ENCODE measurements around the gene PRDM16. TPM values are rescaled to one million over a fixed set of nuclear protein-coding genes. Genes with fewer than 3 reads are reported as not detected.
"Not testable (repeated sequence)": the region's sequence is repeated elsewhere in the genome, so short reads cannot be mapped to it uniquely, and the experiment has no call there.

The PRDM16 gene
- total RNA-seq, 1 donor from 2014 or later = not detected

GRCh38 chr1:3080053-3080955, 11.3 kb downstream of the PRDM16 start:
- no peak for DNase-seq (ENCODE audit: low read depth)

- DNase-seq (ENCODE audit: low read depth) = no peak
Measured at GRCh38 chr1:3081171-3081683, 12.2 kb downstream of the PRDM16 start.

DNA sequence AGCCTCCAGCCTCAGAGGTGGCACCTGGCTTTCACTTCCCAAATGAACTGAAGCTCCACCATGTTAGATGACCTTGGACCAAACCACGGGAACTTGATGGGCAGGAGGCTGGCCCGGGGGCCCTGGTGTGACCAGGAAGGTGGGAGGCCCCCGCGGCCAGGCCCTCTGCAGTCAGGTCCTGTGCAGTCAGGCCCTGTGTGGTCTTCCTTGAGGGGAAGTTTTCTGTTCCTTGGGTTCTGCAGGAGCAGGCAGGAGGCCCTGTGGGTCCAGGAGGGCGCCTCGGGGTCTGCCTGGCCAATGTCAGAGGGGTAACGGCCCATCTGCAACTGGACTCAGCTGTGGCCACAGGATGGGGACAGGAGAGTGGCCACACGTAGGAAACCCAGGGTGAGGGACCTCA, 13.0 kb downstream of the PRDM16 start:
- no peak for DNase-seq (ENCODE audit: low read depth)

DNA sequence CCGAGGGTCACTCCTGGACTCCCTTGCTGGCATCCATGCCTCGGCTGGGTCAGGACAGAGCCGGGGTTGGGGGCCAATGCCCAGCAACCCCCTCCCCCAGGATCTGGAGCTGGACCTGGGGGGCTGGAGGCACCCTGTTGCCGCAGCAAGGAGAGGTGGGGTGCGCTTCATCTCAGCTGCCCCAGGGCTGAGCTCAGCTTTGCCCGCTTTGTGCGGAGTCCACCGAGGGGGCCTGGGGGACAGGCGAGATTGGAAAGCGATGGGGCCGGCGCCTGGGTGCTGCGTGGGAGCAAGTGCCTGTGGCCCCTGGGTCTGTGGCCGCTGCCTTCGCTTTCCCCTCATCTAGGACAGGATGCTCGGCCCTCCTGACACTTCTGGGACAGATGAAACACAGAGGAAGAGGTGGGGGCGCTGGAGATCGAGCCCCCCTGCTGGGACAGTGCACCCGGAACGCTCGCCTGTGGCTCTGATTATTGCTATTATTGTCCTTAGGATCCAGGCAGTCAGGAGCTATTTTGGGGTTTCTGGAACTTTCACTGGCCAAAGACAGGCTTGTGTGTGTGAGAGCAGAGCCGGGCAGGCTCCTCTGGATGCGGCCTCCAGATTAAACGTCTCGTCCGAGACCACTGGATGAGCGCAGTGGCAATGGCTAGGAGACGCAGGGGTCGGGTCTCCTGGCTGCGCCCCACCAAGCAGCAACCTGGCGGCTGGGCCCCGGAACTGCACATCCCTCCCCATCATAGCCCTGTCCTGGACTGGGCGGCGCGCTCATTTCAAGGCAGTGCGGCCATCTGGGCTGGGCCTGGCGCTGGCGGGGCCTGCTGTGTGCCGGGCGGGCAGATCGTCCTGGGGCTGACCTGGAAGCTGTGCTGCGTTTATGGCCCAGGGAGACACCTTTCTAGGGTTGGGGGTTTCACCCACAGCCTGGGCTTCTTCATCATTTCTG, 13.8 kb downstream of the PRDM16 start:
- no peak for DNase-seq (ENCODE audit: low read depth)

- DNase-seq (ENCODE audit: low read depth) = no peak
Measured at GRCh38 chr1:3084154-3084553, 15.2 kb downstream of the PRDM16 start.

DNA sequence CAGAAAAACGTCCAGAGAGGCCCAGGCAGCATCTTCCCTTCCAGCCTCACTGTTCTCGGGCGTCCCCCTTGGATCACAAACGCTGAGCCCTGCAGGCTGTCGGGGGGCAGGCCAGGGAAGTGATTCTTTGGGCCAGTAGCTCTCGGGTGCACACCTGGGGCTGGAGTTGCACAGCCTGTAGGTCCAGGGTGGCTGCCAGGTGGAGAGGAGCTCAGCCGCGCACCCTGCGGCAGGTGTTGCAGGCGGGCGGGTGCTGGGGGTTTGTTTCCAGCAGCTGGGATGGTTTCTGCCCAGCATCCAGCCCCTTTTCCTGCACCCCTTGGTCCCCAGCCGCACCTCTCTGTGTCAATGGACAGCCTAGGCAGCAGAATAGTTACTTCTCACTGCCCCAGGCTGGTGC, 15.7 kb downstream of the PRDM16 start:
- no peak for DNase-seq (ENCODE audit: low read depth)

DNA sequence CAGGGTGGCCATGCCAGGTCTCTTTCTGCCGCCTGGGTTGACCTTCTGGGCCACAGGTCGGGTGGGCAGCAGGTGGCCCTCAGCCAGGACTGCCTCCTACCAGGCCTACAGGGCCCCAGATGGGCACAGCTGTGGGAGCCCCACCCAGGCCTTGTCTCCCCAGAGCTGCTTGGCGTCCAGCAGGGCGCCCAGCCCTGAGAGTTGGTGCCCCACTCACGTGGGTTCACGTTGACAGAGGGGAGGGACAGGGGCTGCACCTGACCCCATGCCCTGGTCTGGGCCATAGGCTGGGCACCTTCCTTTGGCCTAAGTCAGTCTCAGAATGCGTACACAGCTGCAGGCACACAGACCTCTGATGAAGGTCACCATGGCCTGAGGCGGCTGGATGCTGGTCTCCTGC, 16.7 kb downstream of the PRDM16 start:
- DNase-seq (ENCODE audit: low read depth) = no peak

DNA sequence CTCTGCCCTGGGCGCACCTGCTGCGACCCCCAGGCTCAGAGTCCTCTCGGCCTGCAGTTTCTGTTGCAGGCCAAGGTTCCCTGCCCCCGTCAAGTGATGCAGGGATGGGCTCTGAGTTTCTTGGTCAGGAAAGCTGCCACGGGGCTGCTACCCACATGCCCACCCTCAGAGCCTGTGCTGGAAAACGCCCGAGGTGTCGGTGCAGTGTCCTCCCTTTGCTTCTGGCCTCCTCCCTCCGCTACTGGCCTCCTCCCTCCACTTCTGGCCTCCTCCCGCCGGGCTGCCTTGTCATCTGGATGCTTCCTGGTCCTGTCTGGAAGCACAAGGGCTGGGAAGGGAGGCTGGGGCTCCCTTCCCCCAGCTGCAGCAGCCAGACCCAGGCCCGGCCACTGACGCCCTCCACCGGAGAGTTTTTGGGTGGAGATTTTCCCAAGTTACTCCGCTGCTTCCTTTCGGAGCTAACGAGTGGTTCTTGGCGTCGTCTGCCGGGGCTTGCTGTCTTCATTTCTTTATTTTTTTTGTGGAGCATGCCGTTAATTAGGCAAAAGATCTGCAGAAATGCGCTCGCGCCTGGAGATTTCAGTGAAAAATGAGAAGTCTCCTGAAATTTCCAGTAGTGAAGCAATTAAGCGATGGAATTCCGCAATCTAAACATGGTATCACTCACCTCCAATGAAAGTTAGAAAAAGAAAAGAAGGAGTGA, 17.4 kb downstream of the PRDM16 start:
- no peak for DNase-seq (ENCODE audit: low read depth)

DNA sequence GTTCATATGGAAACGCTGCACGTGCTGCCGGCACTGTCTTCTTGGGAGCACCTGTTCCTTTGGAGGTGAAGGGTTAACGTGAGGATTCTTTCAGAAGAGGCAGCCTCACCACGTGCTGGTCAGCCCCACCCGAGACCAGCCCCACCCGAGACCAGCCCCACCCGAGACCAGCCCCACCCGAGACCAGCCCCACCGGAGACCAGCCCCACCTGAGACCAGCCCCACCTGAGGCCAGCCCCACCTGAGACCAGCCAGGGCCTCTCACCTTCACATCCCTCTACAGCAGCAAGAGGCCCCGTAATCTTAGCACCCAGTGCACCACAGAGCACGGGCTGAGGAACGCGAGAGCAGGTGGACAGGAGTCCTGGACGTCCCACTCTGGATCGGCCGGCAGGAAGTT, 18.0 kb downstream of the PRDM16 start:
- DNase-seq (ENCODE audit: low read depth) = no peak

DNA sequence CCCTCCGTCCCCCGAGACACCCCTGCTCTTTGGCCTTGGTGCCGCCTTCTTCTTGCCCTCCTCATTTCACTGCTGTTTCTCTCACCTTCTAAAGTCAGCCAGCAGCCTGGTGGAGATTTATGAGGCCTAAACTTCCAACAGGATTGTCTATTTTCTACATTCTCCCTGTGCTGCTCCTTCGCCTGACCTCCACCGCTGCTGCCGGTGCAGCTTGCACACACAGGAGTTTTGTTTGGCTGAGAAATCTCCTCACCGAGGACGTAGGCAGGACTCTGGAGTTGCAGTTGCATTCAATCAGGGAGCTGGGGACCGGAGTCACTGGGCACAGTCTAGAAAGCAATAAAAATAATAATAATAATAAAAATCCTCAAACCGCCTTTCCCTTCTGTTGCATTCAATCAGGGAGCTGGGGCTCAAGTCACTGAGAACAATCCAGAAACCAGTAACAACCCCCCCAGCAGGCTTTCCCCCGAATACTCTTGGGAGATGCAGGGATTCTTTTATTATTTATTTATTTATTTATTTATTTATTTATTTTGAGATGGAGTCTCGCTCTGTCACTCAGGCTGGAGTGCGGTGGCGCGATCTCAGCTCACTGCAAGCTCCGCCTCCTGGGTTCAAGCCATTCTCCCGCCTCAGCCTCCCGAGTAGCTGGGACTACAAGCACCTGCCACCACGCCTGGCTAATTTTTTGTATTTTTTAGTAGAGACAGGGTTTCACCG, 19.1 kb downstream of the PRDM16 start:
- not testable (repeated sequence) for DNase-seq (ENCODE audit: low read depth)

- no peak for DNase-seq (ENCODE audit: low read depth)
Measured at GRCh38 chr1:3089490-3089889, 20.5 kb downstream of the PRDM16 start.

DNA sequence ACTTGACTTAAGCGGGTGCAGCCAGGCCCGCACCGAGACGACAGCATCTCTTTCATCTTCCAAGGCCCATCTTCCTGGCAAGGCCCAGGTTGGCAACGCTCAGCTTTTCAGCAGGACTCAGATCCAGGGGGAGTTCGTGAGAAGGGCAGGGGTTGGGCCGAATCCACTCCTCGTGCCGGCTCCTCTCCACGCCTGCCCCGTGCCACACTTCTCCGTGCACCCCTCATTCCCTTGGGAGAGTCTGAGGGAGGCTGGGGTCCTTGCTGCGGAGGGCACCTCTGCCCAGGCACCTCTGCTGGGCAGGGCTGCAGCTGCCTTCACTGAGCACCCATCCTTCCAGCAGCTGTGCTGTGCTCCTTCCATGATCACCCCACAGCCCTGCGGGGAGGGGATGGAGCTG, 22.3 kb downstream of the PRDM16 start:
- DNase-seq (ENCODE audit: low read depth) = no peak

DNA sequence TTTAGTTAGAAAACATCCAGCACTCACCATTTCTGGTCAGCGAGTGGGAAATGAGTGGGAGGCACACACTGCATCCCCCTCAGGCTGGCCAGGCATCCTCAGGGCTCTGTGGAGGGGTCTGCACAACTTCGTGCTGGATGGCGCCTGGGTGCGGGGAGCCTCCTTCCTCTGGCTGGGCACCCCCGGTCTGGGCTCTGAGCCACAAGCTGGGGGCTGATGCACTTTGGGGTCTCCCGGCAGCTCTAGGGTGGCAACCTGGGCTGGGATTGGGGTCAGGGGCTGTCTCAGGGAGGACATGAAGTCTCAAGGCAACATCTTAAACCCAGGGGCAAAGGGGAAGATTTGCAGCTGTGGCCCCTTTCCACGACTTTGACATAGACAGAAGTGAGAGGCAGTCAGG, 23.5 kb downstream of the PRDM16 start:
- DNase-seq (ENCODE audit: low read depth) = no peak

DNA sequence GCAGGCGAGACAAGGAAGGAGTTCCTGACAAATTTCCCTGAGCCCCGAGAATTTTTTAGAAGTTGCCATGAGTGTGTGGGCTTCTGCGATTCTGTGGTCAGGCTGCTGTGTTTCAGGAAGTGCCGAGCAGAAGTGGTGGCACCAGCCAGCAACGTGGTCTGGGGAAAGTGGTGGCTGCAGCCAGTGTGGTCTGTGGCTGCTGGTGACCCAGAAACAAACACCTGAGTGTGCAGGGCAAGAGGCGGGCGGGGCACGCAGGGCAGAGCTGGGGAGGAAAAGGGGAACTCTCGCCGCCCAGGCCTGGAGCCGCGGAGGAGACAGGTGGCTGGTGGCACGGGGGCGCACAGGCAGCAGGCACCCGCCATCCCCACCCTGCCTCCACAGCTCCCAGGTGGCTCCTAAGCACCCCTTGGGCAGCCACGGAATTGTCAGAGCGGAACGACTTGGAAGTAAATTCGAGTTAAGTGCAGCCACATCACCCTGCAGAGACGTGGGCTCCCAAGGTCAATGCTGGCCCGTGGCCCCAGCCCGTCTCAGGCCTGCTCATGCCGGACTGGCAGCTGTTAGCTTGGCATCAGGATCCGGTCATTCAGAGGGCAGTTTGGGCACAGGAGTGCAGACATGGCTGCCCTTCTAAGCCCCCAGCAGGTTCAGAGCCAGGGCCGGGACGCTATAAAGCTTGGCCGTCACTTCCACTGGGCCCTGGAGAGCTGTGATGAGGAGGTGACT, 25.1 kb downstream of the PRDM16 start:
- no peak for DNase-seq (ENCODE audit: low read depth)

DNA sequence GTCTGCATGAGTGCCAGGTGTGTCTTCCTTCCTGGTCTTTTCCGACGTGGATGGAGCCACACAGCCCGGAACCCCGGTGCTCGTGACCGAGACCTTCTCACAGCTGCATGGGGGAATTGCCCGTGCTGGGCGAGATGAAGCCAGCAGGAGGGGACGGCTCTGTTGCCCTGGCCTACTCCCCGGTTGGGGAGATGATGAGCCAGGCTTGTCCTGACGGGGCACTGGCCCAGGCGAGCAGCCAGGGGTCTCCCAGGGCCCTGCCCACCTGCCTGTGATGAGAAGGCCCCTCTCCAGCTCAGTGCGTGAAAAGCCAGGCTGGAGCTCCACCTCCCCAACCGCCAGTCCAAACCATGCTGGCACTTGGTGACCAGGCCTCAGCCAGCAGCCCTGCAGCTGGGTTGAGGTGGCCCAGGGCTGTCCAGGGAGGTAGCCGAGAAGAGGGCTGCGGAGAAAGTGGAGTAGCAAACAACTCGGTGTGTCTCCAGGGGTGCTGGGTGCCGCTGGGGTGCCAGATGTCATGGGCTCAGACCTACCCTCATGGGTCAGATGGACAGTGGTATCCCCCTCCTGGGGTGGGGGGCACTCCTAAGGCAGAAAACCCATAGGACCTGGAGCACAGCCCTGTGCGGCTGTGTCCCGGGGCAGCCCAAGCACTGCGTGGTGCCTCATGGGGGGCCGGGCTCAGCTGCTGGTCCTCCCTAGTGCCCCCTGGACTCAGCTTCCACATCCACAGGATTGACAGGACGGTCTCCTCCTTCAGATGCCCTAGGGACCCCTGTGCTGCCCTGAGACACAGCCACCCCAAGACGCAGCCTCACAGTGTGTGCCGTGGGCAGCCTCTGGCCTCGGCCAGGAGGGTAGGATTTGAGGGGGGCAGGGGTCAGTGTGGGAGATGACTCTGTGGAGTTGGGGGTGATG, 26.1 kb downstream of the PRDM16 start:
- DNase-seq (ENCODE audit: low read depth) = no peak

DNA sequence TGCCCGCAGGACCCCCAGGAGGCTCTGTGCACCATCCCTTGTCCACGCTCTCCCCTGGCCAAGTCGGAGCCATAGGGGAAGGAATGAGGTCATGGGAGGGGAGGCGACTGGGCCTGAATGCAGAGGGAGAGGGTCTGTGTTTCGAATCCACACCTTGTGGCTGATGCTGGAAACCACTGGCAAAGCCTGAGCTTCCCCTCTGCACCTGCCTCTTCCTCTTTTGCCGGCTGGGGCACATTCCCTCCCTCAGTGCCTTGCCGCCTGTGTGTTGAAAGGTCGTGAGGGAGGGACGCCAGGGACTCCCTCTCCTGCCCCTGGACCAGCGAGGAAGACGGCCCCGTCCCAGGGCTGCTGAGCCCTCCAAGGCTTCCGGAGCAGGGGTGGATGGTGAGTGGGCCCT, 27.3 kb downstream of the PRDM16 start:
- no peak for DNase-seq (ENCODE audit: low read depth)

- DNase-seq (ENCODE audit: low read depth) = no peak
Measured at GRCh38 chr1:3097231-3097630, 28.2 kb downstream of the PRDM16 start.

DNA sequence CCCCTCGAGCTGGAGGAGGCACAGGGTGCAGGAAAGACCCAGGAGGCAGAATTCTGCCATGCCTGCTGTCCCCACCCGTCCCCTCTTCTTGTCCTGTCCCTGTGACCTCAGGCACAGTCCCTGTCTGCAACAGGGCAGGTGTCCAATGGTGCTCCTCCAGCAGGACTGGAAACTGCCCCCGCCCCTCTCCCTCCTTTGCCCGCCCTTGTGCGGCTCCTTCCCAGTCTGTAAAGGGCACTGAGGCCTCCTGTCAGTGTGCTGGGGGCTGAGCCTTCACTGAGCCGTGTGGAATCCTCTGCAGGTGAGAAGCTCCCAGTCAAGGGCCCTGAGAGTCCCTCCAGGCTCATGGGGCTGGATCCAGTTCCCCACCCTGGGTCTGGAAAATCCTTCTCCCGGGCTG, 28.9 kb downstream of the PRDM16 start:
- no peak for DNase-seq (ENCODE audit: low read depth)

- DNase-seq (ENCODE audit: low read depth) = no peak
Measured at GRCh38 chr1:3099861-3100260, 30.9 kb downstream of the PRDM16 start.
